IPS-NIHi11 (cell line): Measurements from ENCODE around the gene KCNJ15.

Experiments used
- DNase-seq: peaks from one replicate; pipeline ENCODE4 v3.0.0; 2012; ENCODE audit warnings: mixed read lengths, low spot score

KCNJ15 gene

GRCh38 chr21:38326899-38327298 is 70.1 kb downstream of the KCNJ15 start:
- no peak for DNase-seq

GRCh38 chr21:38327984-38328383 is 71.2 kb downstream of the KCNJ15 start:
- DNase-seq, result no peak

GRCh38 chr21:38329162-38329561 is 72.4 kb downstream of the KCNJ15 start:
- no peak for DNase-seq

- DNase-seq, result no peak
These were observed 73.9 kb downstream of the KCNJ15 start for GRCh38 chr21:38330666-38331065.

- DNase-seq, result peak; percentile 29
These were observed 76.8 kb downstream of the KCNJ15 start for GRCh38 chr21:38333301-38334272.

GRCh38 chr21:38334866-38335265 is 78.1 kb downstream of the KCNJ15 start:
- no peak for DNase-seq

GRCh38 chr21:38337793-38338192 is 81.0 kb downstream of the KCNJ15 start:
- DNase-seq, result no peak

- no peak for DNase-seq
These were observed 83.3 kb downstream of the KCNJ15 start for GRCh38 chr21:38340131-38340530.

GRCh38 chr21:38341546-38342012 is 84.8 kb downstream of the KCNJ15 start:
- no peak for DNase-seq

- no peak for DNase-seq
These were observed 85.9 kb downstream of the KCNJ15 start for GRCh38 chr21:38342739-38343138.

- no peak for DNase-seq
These were observed 86.9 kb downstream of the KCNJ15 start for GRCh38 chr21:38343691-38344090.

GRCh38 chr21:38346286-38346685 is 89.5 kb downstream of the KCNJ15 start:
- DNase-seq, result no peak

GRCh38 chr21:38349111-38349746 is 92.4 kb downstream of the KCNJ15 start:
- DNase-seq, result no peak

GRCh38 chr21:38349977-38350376 is 93.2 kb downstream of the KCNJ15 start:
- no peak for DNase-seq

GRCh38 chr21:38350684-38351083 is 93.9 kb downstream of the KCNJ15 start:
- no peak for DNase-seq

GRCh38 chr21:38351176-38351959 is 94.6 kb downstream of the KCNJ15 start:
- no peak for DNase-seq

GRCh38 chr21:38351961-38352521 is 95.2 kb downstream of the KCNJ15 start:
- peak; percentile 17 for DNase-seq

- DNase-seq, result peak; percentile 78
These were observed 95.9 kb downstream of the KCNJ15 start for GRCh38 chr21:38352536-38353219.

GRCh38 chr21:38354231-38354630 is 97.4 kb downstream of the KCNJ15 start:
- no peak for DNase-seq

GRCh38 chr21:38354746-38355145 is 98.0 kb downstream of the KCNJ15 start:
- no peak for DNase-seq

GRCh38 chr21:38355353-38355752 is 98.6 kb downstream of the KCNJ15 start:
- no peak for DNase-seq
